ENCODE measurements around the gene SH3RF3. TPM values are rescaled to one million over a fixed set of nuclear protein-coding genes. Genes with fewer than 3 reads are reported as not detected.

The SH3RF3 gene
- total RNA-seq, 1 donor from 2014 or later: 1.3 TPM

DNA sequence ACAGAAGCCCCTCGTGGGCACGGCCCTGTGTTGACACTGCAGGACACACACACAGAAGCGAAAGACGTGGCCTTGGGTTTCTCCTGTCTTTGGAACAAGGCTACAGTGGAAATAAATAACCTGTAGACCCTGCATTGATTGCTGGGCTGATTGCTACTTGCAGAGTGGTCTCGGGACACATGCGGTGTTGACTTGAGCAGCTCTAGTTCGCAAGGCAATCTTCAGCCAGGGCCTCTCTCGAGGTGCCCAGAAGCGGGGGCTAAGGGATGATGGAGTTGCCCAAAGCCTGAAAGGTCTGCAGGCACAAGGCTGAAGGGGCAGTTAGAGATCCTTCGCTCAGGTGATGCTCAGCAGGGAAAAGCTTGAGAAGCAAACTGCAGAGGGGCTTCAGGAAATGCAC, 304.5 kb downstream of the SH3RF3 start:
- no peaks in the 10 kb centered on the region for H3K36me3 Mint-ChIP-seq (ENCODE audit: insufficient read depth)
- H3K4me1 Mint-ChIP-seq (ENCODE audit: low read depth): peaks cover 7% of the 10 kb centered on the region
- H3K9me3 Mint-ChIP-seq (ENCODE audit: low read depth): no peaks in the 10 kb centered on the region

DNA sequence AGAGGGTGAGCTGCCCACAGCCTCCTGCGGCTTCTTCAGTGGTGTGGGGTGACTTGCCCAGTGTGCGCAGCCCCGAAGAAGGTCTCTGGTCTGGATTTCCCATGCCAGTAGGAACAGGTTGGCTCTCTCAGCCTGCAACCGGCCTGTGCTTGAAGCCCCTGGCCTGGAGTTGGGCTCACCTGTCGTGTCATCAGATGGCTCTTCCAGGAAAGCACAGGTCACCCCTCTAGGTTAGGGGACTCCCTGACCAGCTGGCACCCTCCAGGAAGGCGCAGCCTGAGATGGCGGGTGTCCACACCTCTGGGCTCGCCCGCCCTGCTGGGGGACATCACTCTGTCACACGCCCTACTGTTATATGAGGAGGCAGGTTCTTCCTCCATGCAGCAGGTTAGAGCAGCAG, 304.9 kb downstream of the SH3RF3 start:
- H3K27me3 Mint-ChIP-seq: peaks cover 27% of the 10 kb centered on the region
- DNase-seq (ENCODE audit: low spot score, unreplicated experiment): no peak
- H3K4me3 Mint-ChIP-seq (ENCODE audit: low read depth): no peak overlapping the region
- H3K4me1 Mint-ChIP-seq (ENCODE audit: low read depth): peaks cover 7% of the 10 kb centered on the region
- no peaks in the 10 kb centered on the region for H3K9me3 Mint-ChIP-seq (ENCODE audit: low read depth)
- TF ChIP-seq, protein P1, sequence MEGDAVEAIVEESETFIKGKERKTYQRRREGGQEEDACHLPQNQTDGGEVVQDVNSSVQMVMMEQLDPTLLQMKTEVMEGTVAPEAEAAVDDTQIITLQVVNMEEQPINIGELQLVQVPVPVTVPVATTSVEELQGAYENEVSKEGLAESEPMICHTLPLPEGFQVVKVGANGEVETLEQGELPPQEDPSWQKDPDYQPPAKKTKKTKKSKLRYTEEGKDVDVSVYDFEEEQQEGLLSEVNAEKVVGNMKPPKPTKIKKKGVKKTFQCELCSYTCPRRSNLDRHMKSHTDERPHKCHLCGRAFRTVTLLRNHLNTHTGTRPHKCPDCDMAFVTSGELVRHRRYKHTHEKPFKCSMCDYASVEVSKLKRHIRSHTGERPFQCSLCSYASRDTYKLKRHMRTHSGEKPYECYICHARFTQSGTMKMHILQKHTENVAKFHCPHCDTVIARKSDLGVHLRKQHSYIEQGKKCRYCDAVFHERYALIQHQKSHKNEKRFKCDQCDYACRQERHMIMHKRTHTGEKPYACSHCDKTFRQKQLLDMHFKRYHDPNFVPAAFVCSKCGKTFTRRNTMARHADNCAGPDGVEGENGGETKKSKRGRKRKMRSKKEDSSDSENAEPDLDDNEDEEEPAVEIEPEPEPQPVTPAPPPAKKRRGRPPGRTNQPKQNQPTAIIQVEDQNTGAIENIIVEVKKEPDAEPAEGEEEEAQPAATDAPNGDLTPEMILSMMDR (IDR thresholded peaks at IDR 0.05; ENCODE audit: unreplicated experiment): no peak
- no peak overlapping the region for H3K27ac Mint-ChIP-seq
- no peaks in the 10 kb centered on the region for H3K36me3 Mint-ChIP-seq (ENCODE audit: insufficient read depth)

More for the DNA sequence above, 304.5 kb downstream of the SH3RF3 start:
- no peak overlapping the region for H3K27ac Mint-ChIP-seq
- TF ChIP-seq, protein P1 (IDR thresholded peaks at IDR 0.05; ENCODE audit: unreplicated experiment): no peak
- peaks cover 27% of the 10 kb centered on the region for H3K27me3 Mint-ChIP-seq
- no peak for DNase-seq (ENCODE audit: low spot score, unreplicated experiment)
- H3K4me3 Mint-ChIP-seq (ENCODE audit: low read depth): no peak overlapping the region

DNA sequence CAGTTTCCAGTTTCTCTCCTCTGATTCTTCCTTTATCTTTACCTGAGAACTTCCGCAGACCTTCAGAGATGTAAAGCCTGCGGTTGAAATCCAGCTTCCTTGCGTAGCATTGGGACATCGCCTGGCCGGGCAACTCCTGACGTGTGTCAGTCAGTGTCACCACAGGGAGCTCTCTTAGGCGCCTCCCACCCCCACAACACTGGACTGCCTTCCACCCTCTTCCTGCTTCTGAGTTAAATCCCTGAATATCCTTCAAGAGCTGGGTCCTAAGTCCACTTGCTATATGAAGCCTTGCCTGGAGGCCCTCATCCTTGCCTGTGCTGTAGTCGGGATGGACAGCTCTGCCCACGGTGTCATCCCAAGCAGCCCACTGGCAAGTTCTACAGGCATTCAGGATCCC, 305.3 kb downstream of the SH3RF3 start:
- no peak overlapping the region for H3K4me3 Mint-ChIP-seq (ENCODE audit: low read depth)
- H3K27ac Mint-ChIP-seq: no peak overlapping the region
- TF ChIP-seq, protein P1 (IDR thresholded peaks at IDR 0.05; ENCODE audit: unreplicated experiment): no peak
- H3K9me3 Mint-ChIP-seq (ENCODE audit: low read depth): no peaks in the 10 kb centered on the region
- H3K4me1 Mint-ChIP-seq (ENCODE audit: low read depth): peaks cover 10% of the 10 kb centered on the region
- H3K36me3 Mint-ChIP-seq (ENCODE audit: insufficient read depth): no peaks in the 10 kb centered on the region
- H3K27me3 Mint-ChIP-seq: peaks cover 29% of the 10 kb centered on the region
- DNase-seq (ENCODE audit: low spot score, unreplicated experiment): no peak

DNA sequence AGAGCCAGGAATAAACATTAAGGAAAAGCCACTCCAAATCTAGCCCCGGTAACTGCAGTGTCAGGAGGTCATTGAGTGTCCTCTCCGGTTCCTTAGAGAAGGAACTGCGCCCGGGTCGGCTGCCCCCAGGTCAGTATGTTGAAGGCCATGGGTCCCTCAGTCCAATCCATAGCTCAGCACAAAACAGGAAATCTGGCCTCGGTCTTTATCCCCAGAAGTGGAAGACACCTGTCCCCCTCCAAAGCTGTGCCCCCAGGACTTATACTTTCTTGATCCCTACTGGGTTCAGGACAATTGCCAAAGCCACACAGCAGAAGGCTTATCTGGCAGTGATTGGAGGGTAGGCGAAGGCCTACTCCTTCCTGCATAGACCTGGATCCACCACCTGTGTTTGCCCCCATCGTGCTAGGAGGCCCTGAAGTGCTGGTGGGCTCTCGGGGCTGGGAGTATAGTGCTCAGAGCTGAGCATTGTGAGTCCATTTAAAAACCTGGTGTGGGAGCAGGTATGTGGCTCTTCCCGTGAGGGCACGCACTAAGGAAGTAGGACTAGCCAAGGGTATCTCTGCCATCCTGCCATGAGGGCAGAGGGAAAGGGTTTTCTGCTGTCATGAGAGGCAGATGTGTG, 306.2 kb downstream of the SH3RF3 start:
- H3K36me3 Mint-ChIP-seq (ENCODE audit: insufficient read depth): no peaks in the 10 kb centered on the region
- H3K27ac Mint-ChIP-seq: no peak overlapping the region
- no peaks in the 10 kb centered on the region for H3K9me3 Mint-ChIP-seq (ENCODE audit: low read depth)
- H3K27me3 Mint-ChIP-seq: peaks cover 34% of the 10 kb centered on the region
- H3K4me3 Mint-ChIP-seq (ENCODE audit: low read depth): no peak overlapping the region
- TF ChIP-seq, protein P1 (IDR thresholded peaks at IDR 0.05; ENCODE audit: unreplicated experiment): no peak
- peaks cover 12% of the 10 kb centered on the region for H3K4me1 Mint-ChIP-seq (ENCODE audit: low read depth)
- DNase-seq (ENCODE audit: low spot score, unreplicated experiment): no peak

DNA sequence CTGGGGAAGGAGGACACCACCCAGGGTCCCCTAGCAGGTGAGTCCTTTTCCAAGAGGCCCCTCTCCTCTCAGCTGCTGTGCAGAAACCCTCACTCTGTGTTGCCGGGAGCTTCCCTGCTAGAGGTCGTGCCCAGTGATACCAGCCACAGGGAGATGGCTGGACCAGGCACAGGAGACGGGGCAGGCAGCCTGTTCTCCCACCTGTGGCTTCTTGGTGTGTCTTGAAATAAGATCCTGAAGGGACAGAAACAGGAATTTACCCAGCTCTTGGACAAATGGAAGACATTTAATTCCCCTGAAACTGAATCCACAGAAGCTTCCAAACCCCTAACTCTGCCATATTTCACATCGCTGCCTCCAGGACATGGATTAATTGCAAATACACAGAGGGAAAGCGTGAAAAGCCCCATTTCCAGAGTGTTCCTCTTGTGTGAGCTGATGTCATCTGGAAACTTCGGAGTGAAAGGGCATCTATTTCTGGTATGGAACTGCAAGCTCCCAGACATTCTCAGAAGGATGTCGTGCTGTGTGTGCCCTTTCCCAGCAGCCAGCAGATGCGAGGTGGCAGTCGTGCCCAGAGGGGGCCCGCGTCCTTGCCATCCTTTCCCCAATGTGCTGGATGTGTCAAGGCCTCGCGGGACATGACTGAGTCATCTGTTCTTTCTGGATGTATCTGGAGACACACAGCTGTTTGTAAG, 307.0 kb downstream of the SH3RF3 start:
- Mint-ChIP-seq H3K4me1 (ENCODE audit: low read depth) (peaks cover 12% of the 10 kb centered on the region), H3K36me3 (ENCODE audit: insufficient read depth) (no peaks in the 10 kb centered on the region), H3K4me3 (ENCODE audit: low read depth) (no peak overlapping the region), H3K27ac (no peak overlapping the region), H3K9me3 (ENCODE audit: low read depth) (no peaks in the 10 kb centered on the region), H3K27me3 (peaks cover 30% of the 10 kb centered on the region)
- TF ChIP-seq, protein P1 (IDR thresholded peaks at IDR 0.05; ENCODE audit: unreplicated experiment): no peak
- no peak for DNase-seq (ENCODE audit: low spot score, unreplicated experiment)
